ENCODE data around the gene TSC22D2.
A peak's percentile ranks its signal among the peaks of the same experiment; 100 is the strongest.
"Not testable (repeated sequence)": the region's sequence is repeated elsewhere in the genome, so short reads cannot be mapped to it uniquely, and the experiment has no call there.

The TSC22D2 gene

DNA sequence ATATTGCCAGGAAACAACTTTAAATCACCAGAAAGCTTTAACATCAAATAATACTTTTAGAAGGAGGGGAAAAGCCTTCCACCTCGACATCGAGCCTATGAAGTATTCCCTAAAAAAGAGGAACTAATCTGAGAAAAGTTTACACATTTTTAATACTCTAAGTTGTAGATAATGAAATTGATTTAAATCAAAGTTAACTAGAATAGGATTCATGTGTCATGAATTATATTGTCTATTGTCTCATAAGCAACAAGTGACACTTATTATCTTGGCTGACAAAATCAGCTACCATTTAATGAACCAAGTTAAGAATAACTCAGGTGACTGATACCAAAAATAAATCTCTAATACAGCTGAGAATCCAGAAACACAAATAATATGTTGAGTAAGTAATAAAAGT lies 56.6 kb downstream of the TSC22D2 start:
- CTCF ChIA-PET, result no interaction called here
- TF ChIP-seq SUZ12 (IDR thresholded peaks at IDR 0.05), result no peak
- no peak for TF ChIP-seq FOXA1 (IDR thresholded peaks at IDR 0.05)
- no peak for TF ChIP-seq HDGF (IDR thresholded peaks at IDR 0.05; ENCODE audit: borderline replicate concordance)
- TF ChIP-seq SP1 (IDR thresholded peaks at IDR 0.05), result no peak
- TF ChIP-seq, protein P1, sequence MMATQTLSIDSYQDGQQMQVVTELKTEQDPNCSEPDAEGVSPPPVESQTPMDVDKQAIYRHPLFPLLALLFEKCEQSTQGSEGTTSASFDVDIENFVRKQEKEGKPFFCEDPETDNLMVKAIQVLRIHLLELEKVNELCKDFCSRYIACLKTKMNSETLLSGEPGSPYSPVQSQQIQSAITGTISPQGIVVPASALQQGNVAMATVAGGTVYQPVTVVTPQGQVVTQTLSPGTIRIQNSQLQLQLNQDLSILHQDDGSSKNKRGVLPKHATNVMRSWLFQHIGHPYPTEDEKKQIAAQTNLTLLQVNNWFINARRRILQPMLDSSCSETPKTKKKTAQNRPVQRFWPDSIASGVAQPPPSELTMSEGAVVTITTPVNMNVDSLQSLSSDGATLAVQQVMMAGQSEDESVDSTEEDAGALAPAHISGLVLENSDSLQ (IDR thresholded peaks at IDR 0.05), result no peak
- TF ChIP-seq L3MBTL2 (conservative IDR thresholded peaks at IDR 0.05), result no peak
- no peak for TF ChIP-seq FOXM1 (IDR thresholded peaks at IDR 0.05; ENCODE audit: borderline replicate concordance)
- POLR2A ChIA-PET, result no interaction called here
- no peak for DNase-seq (ENCODE audit: extremely low spot score)

DNA sequence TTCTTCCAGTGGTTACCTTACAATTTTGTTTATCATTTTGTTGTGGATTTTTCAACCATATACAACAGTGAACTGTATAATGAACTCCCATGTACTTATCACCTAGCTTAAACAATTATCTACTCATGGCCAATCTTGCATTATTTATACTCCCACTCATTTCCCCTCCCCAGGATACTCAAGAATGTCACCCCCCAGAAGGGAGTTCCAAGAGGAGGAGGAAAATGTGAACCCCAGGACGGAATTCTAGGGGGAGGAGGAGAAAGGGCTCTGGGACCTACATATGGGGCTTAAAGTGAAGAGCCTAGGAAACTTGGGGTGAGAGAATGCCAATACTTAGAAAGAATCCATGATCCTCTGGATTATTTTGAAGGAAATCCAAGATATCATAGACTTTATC lies 59.3 kb downstream of the TSC22D2 start:
- TF ChIP-seq L3MBTL2 (conservative IDR thresholded peaks at IDR 0.05) (no peak), SUZ12 (IDR thresholded peaks at IDR 0.05) (no peak), ELF4 (IDR thresholded peaks at IDR 0.05) (no peak), FOXA1 (IDR thresholded peaks at IDR 0.05) (no peak), NFRKB (IDR thresholded peaks at IDR 0.05) (no peak), FOXK2 (IDR thresholded peaks at IDR 0.05) (no peak), LEF1 (IDR thresholded peaks at IDR 0.05; ENCODE audit: borderline replicate concordance) (no peak), FOXM1 (IDR thresholded peaks at IDR 0.05; ENCODE audit: borderline replicate concordance) (no peak), ZNF384 (IDR thresholded peaks at IDR 0.05) (no peak), SP1 (IDR thresholded peaks at IDR 0.05) (no peak), TARDBP (IDR thresholded peaks at IDR 0.05) (no peak), HDGF (IDR thresholded peaks at IDR 0.05; ENCODE audit: borderline replicate concordance) (no peak)
- TF ChIP-seq, protein P1 (IDR thresholded peaks at IDR 0.05), result no peak
- POLR2A ChIA-PET, result no interaction called here
- DNase-seq (ENCODE audit: extremely low spot score), result no peak
- CTCF ChIA-PET, result no interaction called here

DNA sequence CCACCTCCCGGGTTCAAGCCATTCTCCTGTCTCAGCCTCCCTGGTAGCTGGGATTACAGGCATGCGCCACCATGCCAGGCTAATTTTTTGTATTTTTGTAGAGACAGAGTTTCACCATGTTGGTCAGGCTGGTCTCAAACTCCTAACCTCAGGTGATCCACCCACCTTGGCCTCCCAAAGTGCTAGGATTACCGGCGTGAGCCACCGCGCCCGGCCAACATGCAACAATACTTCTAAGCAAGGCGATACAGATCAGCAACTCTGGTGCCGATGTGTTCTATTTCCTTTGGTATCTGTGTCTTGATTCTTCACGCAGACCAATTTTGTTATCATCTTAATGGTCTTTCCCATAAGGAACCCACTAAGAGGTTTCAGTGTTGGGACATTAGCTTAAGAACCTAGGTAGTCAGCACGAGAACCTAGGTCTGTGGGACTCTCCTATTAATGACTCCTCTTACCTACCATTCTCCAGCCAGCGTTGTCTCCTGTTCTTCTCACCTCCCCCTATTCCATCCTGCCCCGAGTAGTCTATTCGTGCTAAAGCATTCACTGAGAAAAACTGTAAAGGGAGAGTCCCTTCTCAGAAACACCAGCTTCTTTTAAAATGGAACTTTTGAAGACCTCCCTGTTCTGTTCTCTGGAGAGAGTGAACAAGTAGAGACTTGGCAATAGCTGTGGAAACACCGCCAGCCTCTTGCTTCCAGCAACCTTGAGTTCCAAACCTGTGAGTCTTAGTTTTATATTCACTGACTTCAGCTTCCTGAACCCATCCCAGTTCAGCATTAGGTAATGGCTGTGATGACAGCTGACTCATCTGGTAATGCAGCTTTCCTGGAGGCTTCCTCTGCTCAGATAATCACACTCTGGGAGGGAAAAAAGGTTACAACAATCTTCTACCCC lies 61.2 kb downstream of the TSC22D2 start:
- TF ChIP-seq, protein P1 (IDR thresholded peaks at IDR 0.05), result no peak
- TF ChIP-seq FOXM1 (IDR thresholded peaks at IDR 0.05; ENCODE audit: borderline replicate concordance) (no peak), FOXK2 (IDR thresholded peaks at IDR 0.05) (no peak), LEF1 (IDR thresholded peaks at IDR 0.05; ENCODE audit: borderline replicate concordance) (no peak), CTBP1 (IDR thresholded peaks at IDR 0.05; ENCODE audit: borderline replicate concordance) (no peak), TARDBP (IDR thresholded peaks at IDR 0.05) (no peak), L3MBTL2 (conservative IDR thresholded peaks at IDR 0.05) (no peak), NFRKB (IDR thresholded peaks at IDR 0.05) (no peak), ZNF384 (IDR thresholded peaks at IDR 0.05) (no peak)
- POLR2A ChIA-PET, result interaction anchor here (0.7 to 0.9 kb wide), 2 partner anchors 57 to 60 kb away, joined by 3 read pairs; no protein-coding TSS in a partner anchor
- DNase-seq (ENCODE audit: extremely low spot score), result peak; percentile 10
- CTCF ChIA-PET, result interaction anchor here (1.0 kb wide), 1 partner anchor 26 kb away, joined by 6 read pairs; no protein-coding TSS in a partner anchor

DNA sequence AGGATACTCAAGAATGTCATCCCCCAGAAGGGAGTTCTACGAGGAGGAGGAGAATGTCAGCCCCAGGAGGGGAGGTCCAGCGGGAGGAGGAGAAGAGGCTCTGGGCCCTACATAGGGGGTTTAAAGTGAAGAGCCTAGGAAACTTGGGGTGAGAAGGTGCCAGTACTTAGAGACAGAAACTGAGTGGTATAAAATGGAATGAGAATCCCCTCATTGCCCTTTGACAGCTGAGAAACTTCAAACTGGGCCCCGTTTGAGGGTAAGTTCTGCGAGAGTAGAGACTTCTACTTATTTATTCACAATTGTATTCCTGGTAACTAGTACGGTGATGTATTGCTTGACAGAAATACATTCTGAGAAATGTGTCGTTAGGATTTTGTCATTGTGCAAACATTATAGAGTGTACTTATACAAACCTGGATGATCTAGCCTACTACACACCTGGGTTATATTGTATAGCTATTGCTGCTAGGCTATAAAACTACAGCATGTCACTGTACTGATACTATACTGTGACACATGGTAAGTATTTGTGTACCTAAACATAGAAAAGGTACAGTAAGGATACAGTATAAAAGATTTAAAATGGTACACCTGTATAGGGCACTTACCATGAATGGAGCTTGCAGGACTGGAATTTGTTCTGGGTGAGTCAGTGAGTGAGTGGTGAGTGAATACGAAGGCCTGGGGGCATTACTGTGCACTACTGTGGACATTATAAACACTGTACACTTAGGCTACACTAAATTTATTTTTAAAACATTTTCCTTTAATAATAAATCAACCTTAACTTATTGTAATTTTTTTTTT lies 62.0 kb downstream of the TSC22D2 start:
- DNase-seq (ENCODE audit: extremely low spot score), result no peak
- ChIA-PET CTCF (interaction anchor here (1.0 kb wide), 1 partner anchor 25 kb away, joined by 6 read pairs; no protein-coding TSS in a partner anchor), POLR2A (interaction anchor here (0.7 to 0.9 kb wide), 2 partner anchors 58 to 61 kb away, joined by 3 read pairs; no protein-coding TSS in a partner anchor)
- no peak for TF ChIP-seq CTBP1 (IDR thresholded peaks at IDR 0.05; ENCODE audit: borderline replicate concordance)
- no peak for TF ChIP-seq ELF4 (IDR thresholded peaks at IDR 0.05)
- TF ChIP-seq HDGF (IDR thresholded peaks at IDR 0.05; ENCODE audit: borderline replicate concordance), result no peak
- no peak for TF ChIP-seq NFRKB (IDR thresholded peaks at IDR 0.05)
- TF ChIP-seq FOXM1 (IDR thresholded peaks at IDR 0.05; ENCODE audit: borderline replicate concordance), result no peak
- TF ChIP-seq, protein P1 (IDR thresholded peaks at IDR 0.05), result no peak
- no peak for TF ChIP-seq SP1 (IDR thresholded peaks at IDR 0.05)
- no peak for TF ChIP-seq ZNF384 (IDR thresholded peaks at IDR 0.05)

DNA sequence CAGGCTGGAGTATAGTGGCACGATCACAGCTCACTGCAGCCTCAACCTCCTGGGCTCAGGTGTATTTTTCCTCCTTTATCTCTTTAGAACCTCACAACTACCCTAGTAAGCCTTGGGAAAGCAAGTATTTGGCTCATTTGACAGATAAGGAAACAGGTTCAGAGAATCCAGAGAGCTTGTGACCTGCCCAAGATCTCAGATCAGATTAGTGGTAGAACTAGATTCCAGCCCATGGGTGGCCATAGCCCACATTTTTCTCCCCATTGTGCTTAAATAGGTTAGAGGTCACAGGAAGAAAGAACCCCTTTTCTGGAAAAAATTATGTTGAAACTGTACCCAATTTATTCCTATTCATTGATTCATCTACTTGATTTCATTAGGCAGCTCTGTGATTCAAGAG lies 64.3 kb downstream of the TSC22D2 start:
- POLR2A ChIA-PET, result no interaction called here
- CTCF ChIA-PET, result no interaction called here
- TF ChIP-seq FOXA1 (IDR thresholded peaks at IDR 0.05) (no peak), ZNF384 (IDR thresholded peaks at IDR 0.05) (no peak), ELF4 (IDR thresholded peaks at IDR 0.05) (no peak), FOXK2 (IDR thresholded peaks at IDR 0.05) (no peak), FOXM1 (IDR thresholded peaks at IDR 0.05; ENCODE audit: borderline replicate concordance) (no peak), SUZ12 (IDR thresholded peaks at IDR 0.05) (no peak), ARNT (IDR thresholded peaks at IDR 0.05) (no peak), L3MBTL2 (conservative IDR thresholded peaks at IDR 0.05) (no peak), TARDBP (IDR thresholded peaks at IDR 0.05) (no peak), HDGF (IDR thresholded peaks at IDR 0.05; ENCODE audit: borderline replicate concordance) (no peak), SP1 (IDR thresholded peaks at IDR 0.05) (no peak), LEF1 (IDR thresholded peaks at IDR 0.05; ENCODE audit: borderline replicate concordance) (no peak), BHLHE40 (IDR thresholded peaks at IDR 0.05; ENCODE audit: borderline replicate concordance) (no peak), NFRKB (IDR thresholded peaks at IDR 0.05) (no peak)
- TF ChIP-seq, protein P1 (IDR thresholded peaks at IDR 0.05), result no peak
- DNase-seq (ENCODE audit: extremely low spot score), result no peak

DNA sequence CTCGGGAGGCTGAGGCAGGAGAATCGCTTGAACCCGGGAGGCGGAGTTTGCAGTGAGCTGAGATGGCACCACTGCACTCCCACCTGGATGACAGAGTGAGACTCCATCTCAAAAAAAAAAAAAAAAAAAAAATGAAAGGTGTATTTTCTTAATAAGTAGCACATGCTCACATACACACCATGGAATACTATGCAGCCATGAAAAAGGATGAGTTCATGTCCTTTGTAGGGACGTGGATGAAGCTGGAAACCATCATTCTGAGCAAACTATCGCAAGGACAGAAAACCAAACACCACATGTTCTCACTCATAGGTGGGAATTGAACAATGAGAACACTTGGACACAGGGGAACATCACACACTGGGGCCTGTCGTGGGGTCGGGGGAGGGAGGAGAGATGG lies 65.1 kb downstream of the TSC22D2 start:
- DNase-seq (ENCODE audit: extremely low spot score); POLR2A ChIA-PET; CTCF ChIA-PET: not testable (repeated sequence)
